Astrocyte (in vitro differentiated cells and primary cell): Measurements from ENCODE around the gene SENP1. TPM values are rescaled to one million over a fixed set of nuclear protein-coding genes. Genes with fewer than 3 reads are reported as not detected.

ENCODE experiments used
- DNase-seq: peaks from one replicate; pipeline ENCODE4 v3.0.0-alpha.2; 2010; ENCODE audit warnings: low read depth
- FAIRE-seq: peaks from 2 replicates; lab custom pipeline; 2011; peaks lifted over from hg19 to GRCh38; lab: Jason Lieb, UNC
- H2AFZ ChIP-seq: 2 replicates; pipeline ENCODE4 v1.6.0; 2012; ENCODE audit warnings: low read depth, low read length, inconsistent platforms
- H3K27ac ChIP-seq: 2 replicates; pipeline ENCODE4 v1.5.1; 2011; ENCODE audit warnings: low read depth, low read length, inconsistent platforms
- H3K27me3 ChIP-seq: 2 replicates; pipeline ENCODE4 v1.6.0; 2011; ENCODE audit warnings: low read length, inconsistent platforms; ENCODE audit not compliant: insufficient read depth
- H3K36me3 ChIP-seq: 2 replicates; pipeline ENCODE4 v1.5.1; 2011; ENCODE audit warnings: low read length, inconsistent platforms; ENCODE audit not compliant: insufficient read depth
- H3K4me1 ChIP-seq: 2 replicates; pipeline ENCODE4 v1.5.1; 2011; ENCODE audit warnings: low read length, inconsistent platforms; ENCODE audit not compliant: insufficient read depth
- H3K4me2 ChIP-seq: 2 replicates; pipeline ENCODE4 v1.6.0; 2012; ENCODE audit warnings: low read length, inconsistent platforms
- H3K4me3 ChIP-seq: 2 replicates; pipeline ENCODE4 v1.5.1; 2011; ENCODE audit warnings: low read depth, mild to moderate bottlenecking, low read length, inconsistent platforms; ENCODE audit not compliant: insufficient read depth
- H3K79me2 ChIP-seq: 2 replicates; pipeline ENCODE4 v1.6.0; 2012; ENCODE audit warnings: mild to moderate bottlenecking, low read length, inconsistent platforms; ENCODE audit not compliant: insufficient read depth
- H3K9ac ChIP-seq: 2 replicates; pipeline ENCODE4 v1.6.0; 2012; ENCODE audit warnings: mild to moderate bottlenecking, low read length, inconsistent platforms
- H3K9me3 ChIP-seq: 2 replicates; pipeline ENCODE4 v1.5.1; 2012; ENCODE audit warnings: low read depth, mild to moderate bottlenecking, low read length, inconsistent platforms; ENCODE audit not compliant: insufficient read depth
- H4K20me1 ChIP-seq: 2 replicates; pipeline ENCODE4 v1.6.0; 2012; ENCODE audit warnings: low read length, inconsistent platforms; ENCODE audit not compliant: insufficient read depth
- H3K27ac Mint-ChIP-seq: one replicate; pipeline ENCODE4 v1.8.0; 2021; ENCODE audit warnings: mild to moderate bottlenecking, mixed read lengths; ENCODE audit not compliant: unreplicated experiment
- H3K27me3 Mint-ChIP-seq: one replicate; pipeline ENCODE4 v1.8.0; 2021; ENCODE audit warnings: low read depth, mixed read lengths; ENCODE audit not compliant: unreplicated experiment
- H3K36me3 Mint-ChIP-seq: one replicate; pipeline ENCODE4 v1.8.0; 2021; ENCODE audit warnings: low read depth, mixed read lengths; ENCODE audit not compliant: unreplicated experiment
- H3K4me1 Mint-ChIP-seq: one replicate; pipeline ENCODE4 v1.8.0; 2021; ENCODE audit warnings: low read depth, mixed read lengths; ENCODE audit not compliant: unreplicated experiment
- H3K4me3 Mint-ChIP-seq: one replicate; pipeline ENCODE4 v1.8.0; 2021; ENCODE audit warnings: mild to moderate bottlenecking, moderate library complexity, mixed read lengths; ENCODE audit not compliant: unreplicated experiment
- H3K9me3 Mint-ChIP-seq: one replicate; pipeline ENCODE4 v1.8.0; 2021; ENCODE audit warnings: mild to moderate bottlenecking, mixed read lengths; ENCODE audit not compliant: unreplicated experiment
- CTCF ChIP-seq: IDR thresholded peaks from 2 replicates; pipeline ENCODE4 v1.5.1; 2011; ENCODE audit warnings: low read depth, mild to moderate bottlenecking, inconsistent platforms, low read length, moderate library complexity; ENCODE audit not compliant: insufficient read depth
- EZH2 ChIP-seq: IDR thresholded peaks from 2 replicates; pipeline ENCODE4 v1.6.1; 2012; ENCODE audit warnings: mild to moderate bottlenecking, low read length, inconsistent platforms; ENCODE audit not compliant: insufficient read depth
- total RNA-seq: library from RNA; stranded (reverse); gene quantifications from 2 replicates; pipeline ENCODE4 v1.2.1, GENCODE V29; 2021

SENP1 gene
- total RNA-seq, 1 donor from 2014 or later = 13.6 TPM

- H3K36me3 ChIP-seq = no peaks in the 10 kb centered on the region
- no peak overlapping the region for H3K4me2 ChIP-seq
- H3K4me1 ChIP-seq = peaks cover 6% of the 10 kb centered on the region
- no peaks in the 10 kb centered on the region for H3K9me3 ChIP-seq
- DNase-seq (no peak), FAIRE-seq (no peak)
- no peak overlapping the region for H3K27ac ChIP-seq
- no peaks in the 10 kb centered on the region for H4K20me1 ChIP-seq
- no peak overlapping the region for H3K27ac Mint-ChIP-seq
- H3K27me3 ChIP-seq = peaks cover 65% of the 10 kb centered on the region
- H3K79me2 ChIP-seq = no peaks in the 10 kb centered on the region
- H3K27me3 Mint-ChIP-seq = peaks cover 33% of the 10 kb centered on the region
- no peak overlapping the region for H3K4me3 ChIP-seq
- no peak overlapping the region for H3K9ac ChIP-seq
- no peak overlapping the region for H2AFZ ChIP-seq
- no peak for TF ChIP-seq CTCF
- TF ChIP-seq EZH2 = no peak
- peaks cover 2% of the 10 kb centered on the region for H3K9me3 Mint-ChIP-seq
- H3K36me3 Mint-ChIP-seq = peaks cover 5% of the 10 kb centered on the region
- peaks cover 2% of the 10 kb centered on the region for H3K4me1 Mint-ChIP-seq
- H3K4me3 Mint-ChIP-seq = no peak overlapping the region
These were observed 108.6 kb downstream of the SENP1 start for GRCh38 chr12:47997321-47997720.

GRCh38 chr12:47995981-47996401 is 109.9 kb downstream of the SENP1 start:
- H3K9ac ChIP-seq = no peak overlapping the region
- no peak overlapping the region for H3K27ac Mint-ChIP-seq
- H3K9me3 Mint-ChIP-seq = peaks cover 2% of the 10 kb centered on the region
- H3K4me3 ChIP-seq = no peak overlapping the region
- H4K20me1 ChIP-seq = no peaks in the 10 kb centered on the region
- H2AFZ ChIP-seq = no peak overlapping the region
- DNase-seq (peak; percentile 76), FAIRE-seq (peak; percentile 41)
- H3K36me3 ChIP-seq = no peaks in the 10 kb centered on the region
- H3K27me3 Mint-ChIP-seq = peaks cover 36% of the 10 kb centered on the region
- peaks cover 67% of the 10 kb centered on the region for H3K27me3 ChIP-seq
- H3K36me3 Mint-ChIP-seq = peaks cover 5% of the 10 kb centered on the region
- no peak overlapping the region for H3K4me2 ChIP-seq
- H3K9me3 ChIP-seq = no peaks in the 10 kb centered on the region
- H3K4me1 Mint-ChIP-seq = no peaks in the 10 kb centered on the region
- no peaks in the 10 kb centered on the region for H3K4me1 ChIP-seq
- no peaks in the 10 kb centered on the region for H3K79me2 ChIP-seq
- no peak overlapping the region for H3K27ac ChIP-seq
- TF ChIP-seq CTCF = no peak
- no peak for TF ChIP-seq EZH2
- H3K4me3 Mint-ChIP-seq = no peak overlapping the region

GRCh38 chr12:47993491-47993890 is 112.4 kb downstream of the SENP1 start:
- Mint-ChIP-seq H3K27me3 (peaks cover 23% of the 10 kb centered on the region), H3K27ac (no peak overlapping the region), H3K36me3 (peaks cover 5% of the 10 kb centered on the region), H3K4me3 (no peak overlapping the region), H3K4me1 (peaks cover 4% of the 10 kb centered on the region), H3K9me3 (no peaks in the 10 kb centered on the region)
- TF ChIP-seq EZH2 = no peak
- TF ChIP-seq CTCF = no peak
- no peak overlapping the region for H3K9ac ChIP-seq
- H3K4me3 ChIP-seq = no peak overlapping the region
- no peaks in the 10 kb centered on the region for H3K36me3 ChIP-seq
- peaks cover 46% of the 10 kb centered on the region for H3K27me3 ChIP-seq
- H3K9me3 ChIP-seq = no peaks in the 10 kb centered on the region
- no peak overlapping the region for H3K27ac ChIP-seq
- H3K4me2 ChIP-seq = no peak overlapping the region
- H3K79me2 ChIP-seq = no peaks in the 10 kb centered on the region
- DNase-seq = no peak
- H4K20me1 ChIP-seq = no peaks in the 10 kb centered on the region
- H3K4me1 ChIP-seq = no peaks in the 10 kb centered on the region
- no peak for FAIRE-seq
- no peak overlapping the region for H2AFZ ChIP-seq
